ENCODE measurements around the gene ENTPD2. TPM values are rescaled to one million over a fixed set of nuclear protein-coding genes. Genes with fewer than 3 reads are reported as not detected.

Gene ENTPD2
- total RNA-seq, 4 donors from 2014 or later, result 10.1 to 14.7 (median 12.1) TPM

DNA sequence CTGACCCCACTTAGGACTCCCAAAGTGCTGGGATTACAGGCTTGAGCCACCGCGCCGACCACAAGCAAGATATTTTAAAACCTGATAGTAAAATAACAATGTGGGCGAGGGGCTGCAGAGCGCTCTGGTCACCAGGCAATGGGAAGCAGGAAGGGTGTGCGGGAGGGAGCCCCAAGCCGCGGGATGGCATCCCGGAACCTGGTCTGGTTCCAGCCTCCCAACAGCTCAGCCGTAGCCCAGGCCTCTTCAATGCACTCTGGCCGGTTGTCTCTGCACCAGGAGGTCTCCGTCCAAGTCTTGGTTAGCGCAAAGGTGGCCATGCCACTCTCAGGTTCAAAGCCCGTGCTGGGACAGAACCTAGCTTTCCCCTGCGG, 22.8 kb upstream of the ENTPD2 start:
- no peak overlapping the region for H3K4me3 ChIP-seq (ENCODE audit: low read depth, poor library complexity, severe bottlenecking)
- no peak for DNase-seq (ENCODE audit: low spot score in 2 of 2)
- intact Hi-C loops (cut with DNase I; ENCODE audit: low total_unique reads), result no loop called here
- 73 to 80% methylated on average over 15 of the region's 15 CpGs for WGBS, 2 donors
- TF ChIP-seq, protein P1, sequence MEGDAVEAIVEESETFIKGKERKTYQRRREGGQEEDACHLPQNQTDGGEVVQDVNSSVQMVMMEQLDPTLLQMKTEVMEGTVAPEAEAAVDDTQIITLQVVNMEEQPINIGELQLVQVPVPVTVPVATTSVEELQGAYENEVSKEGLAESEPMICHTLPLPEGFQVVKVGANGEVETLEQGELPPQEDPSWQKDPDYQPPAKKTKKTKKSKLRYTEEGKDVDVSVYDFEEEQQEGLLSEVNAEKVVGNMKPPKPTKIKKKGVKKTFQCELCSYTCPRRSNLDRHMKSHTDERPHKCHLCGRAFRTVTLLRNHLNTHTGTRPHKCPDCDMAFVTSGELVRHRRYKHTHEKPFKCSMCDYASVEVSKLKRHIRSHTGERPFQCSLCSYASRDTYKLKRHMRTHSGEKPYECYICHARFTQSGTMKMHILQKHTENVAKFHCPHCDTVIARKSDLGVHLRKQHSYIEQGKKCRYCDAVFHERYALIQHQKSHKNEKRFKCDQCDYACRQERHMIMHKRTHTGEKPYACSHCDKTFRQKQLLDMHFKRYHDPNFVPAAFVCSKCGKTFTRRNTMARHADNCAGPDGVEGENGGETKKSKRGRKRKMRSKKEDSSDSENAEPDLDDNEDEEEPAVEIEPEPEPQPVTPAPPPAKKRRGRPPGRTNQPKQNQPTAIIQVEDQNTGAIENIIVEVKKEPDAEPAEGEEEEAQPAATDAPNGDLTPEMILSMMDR (IDR thresholded peaks at IDR 0.05), result no peak
- TF ChIP-seq POLR2A (IDR thresholded peaks at IDR 0.05), result no peak

DNA sequence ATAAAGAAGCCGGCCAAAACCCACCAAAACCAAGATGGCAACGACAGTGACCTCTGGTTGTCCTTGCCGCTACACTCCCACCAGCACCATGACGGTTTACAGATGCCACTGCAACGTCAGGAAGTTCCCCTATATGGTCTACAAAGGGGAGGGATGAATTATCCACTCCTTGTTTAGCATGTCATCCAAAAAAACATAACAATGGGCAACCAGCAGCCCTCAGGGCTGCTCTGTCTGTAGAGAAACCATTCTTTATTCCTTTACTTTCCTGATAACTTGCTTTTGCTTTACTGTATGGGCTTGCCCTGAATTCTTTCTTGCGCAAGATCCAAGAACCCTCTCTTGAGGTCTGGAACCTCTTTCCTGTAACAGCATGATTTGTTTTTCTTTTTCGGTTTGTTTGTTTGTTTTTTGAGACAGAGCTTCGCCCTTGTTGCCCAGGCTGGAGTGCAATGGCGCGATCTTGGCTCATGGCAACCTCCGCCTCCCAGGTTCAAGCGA, 21.5 kb upstream of the ENTPD2 start:
- H3K4me3 ChIP-seq (ENCODE audit: low read depth, poor library complexity, severe bottlenecking), result no peak overlapping the region
- WGBS, 2 donors, result 75 to 77% methylated on average over 12 of the region's 12 CpGs
- DNase-seq (ENCODE audit: low spot score in 2 of 2), result no peak
- intact Hi-C loops (cut with DNase I; ENCODE audit: low total_unique reads), result no loop called here
- TF ChIP-seq, protein P1 (IDR thresholded peaks at IDR 0.05), result no peak
- TF ChIP-seq POLR2A (IDR thresholded peaks at IDR 0.05), result no peak

DNA sequence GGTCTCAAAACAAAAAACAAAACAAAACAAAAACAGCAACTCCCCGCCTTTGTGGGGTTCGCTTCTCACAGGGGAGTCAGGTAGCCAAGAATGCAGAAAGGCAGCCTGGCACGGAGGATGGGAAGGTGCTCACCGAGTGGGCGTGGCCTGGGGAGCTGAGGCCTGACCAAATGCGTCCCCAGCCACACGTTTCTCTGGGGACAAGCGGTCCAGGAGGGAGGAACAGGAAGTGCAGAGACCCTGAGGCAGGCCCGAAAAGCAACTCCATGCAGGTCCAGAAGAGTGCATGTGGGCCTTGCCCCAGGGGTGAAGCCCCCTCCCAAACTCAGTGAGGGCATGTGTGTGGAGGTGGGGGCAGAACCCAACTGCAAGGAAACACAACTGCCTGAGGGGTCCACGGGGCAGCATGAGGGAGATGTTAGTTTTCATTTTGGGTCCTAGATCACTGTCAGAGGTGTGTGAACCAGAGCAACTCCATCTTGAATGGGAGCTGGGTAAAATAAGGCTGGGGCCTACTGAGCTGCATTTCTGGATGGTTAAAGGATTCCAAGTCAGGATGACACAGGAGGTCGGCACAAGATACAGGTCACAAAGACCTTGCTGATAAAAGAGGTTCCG, 20.9 kb upstream of the ENTPD2 start:
- WGBS, 2 donors, result 71 to 80% methylated on average over 12 of the region's 12 CpGs
- no peak overlapping the region for H3K4me3 ChIP-seq (ENCODE audit: low read depth, poor library complexity, severe bottlenecking)
- no peak for DNase-seq (ENCODE audit: low spot score in 2 of 2)
- TF ChIP-seq, protein P1 (IDR thresholded peaks at IDR 0.05), result no peak
- TF ChIP-seq POLR2A (IDR thresholded peaks at IDR 0.05), result no peak
- intact Hi-C loops (cut with DNase I; ENCODE audit: low total_unique reads), result no loop called here

DNA sequence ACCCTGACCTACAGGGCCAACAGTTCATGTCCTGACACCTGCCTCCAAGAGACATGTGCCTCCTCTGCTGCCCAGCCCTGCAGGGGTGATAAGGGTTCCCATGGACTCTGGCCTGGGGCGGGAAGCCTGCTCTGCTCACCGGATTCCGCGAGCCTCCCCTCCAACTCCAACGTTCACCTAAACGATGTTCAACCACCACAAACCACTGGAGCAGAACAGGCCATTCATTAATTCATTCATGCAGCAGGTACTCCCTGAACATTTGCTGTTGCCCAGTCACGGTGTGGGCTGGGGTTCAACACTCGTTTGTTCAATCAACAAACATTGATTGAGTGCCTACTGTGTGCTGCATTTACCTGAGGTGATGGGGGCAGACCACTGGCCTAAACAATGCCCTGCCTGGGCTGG, 20.1 kb upstream of the ENTPD2 start:
- no peak for DNase-seq (ENCODE audit: low spot score in 2 of 2)
- intact Hi-C loops (cut with DNase I; ENCODE audit: low total_unique reads), result no loop called here
- H3K4me3 ChIP-seq (ENCODE audit: low read depth, poor library complexity, severe bottlenecking), result no peak overlapping the region
- no peak for TF ChIP-seq POLR2A (IDR thresholded peaks at IDR 0.05)
- TF ChIP-seq, protein P1 (IDR thresholded peaks at IDR 0.05), result no peak
- 92 to 93% methylated on average over 8 of the region's 8 CpGs for WGBS, 2 donors

DNA sequence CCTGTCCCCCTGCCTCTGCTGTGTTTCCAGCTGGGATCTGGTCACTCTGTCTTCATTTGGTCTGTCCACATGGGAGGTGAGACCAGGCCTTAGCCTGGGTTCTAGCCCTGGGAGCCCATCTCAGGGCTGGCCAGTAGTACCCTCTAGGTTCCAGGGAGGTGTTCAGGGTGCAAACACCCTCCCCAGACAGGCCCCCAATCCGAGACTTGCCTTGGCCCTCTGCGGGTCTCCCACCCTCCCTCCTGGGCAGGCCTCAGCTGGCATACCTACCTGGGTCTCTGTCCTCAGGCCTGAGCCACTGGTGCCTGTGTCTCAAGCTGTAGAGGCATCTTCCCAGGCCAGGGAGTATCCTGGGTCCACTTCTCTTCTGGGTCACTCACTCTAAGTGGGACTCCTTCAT, 17.4 kb upstream of the ENTPD2 start:
- DNase-seq (ENCODE audit: low spot score in 2 of 2), result no peak
- TF ChIP-seq POLR2A (IDR thresholded peaks at IDR 0.05), result no peak
- TF ChIP-seq, protein P1 (IDR thresholded peaks at IDR 0.05), result no peak
- 64 to 86% methylated on average over 2 of the region's 2 CpGs for WGBS, 2 donors
- intact Hi-C loops (cut with DNase I; ENCODE audit: low total_unique reads), result no loop called here
- H3K4me3 ChIP-seq (ENCODE audit: low read depth, poor library complexity, severe bottlenecking), result no peak overlapping the region

DNA sequence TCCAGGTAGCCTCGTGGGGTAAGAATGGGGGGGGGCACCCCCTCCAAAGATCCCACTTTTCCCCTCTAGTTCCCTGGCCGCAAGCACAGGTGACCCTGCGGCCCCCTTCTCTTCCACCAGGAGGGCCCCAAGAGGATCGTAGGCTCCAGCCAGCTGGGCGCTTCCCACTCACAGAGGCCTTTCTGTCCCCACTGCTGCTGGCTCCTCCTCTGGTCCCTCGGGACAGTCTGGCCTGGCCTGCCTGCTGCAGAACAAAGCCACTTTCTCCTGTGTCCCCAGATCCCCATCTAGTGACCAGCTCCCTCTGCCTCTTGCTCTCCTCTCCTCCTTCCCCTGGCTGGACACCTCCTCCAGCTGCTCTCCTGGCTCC, 17.0 kb upstream of the ENTPD2 start:
- no peak overlapping the region for H3K4me3 ChIP-seq (ENCODE audit: low read depth, poor library complexity, severe bottlenecking)
- no peak for TF ChIP-seq POLR2A (IDR thresholded peaks at IDR 0.05)
- TF ChIP-seq, protein P1 (IDR thresholded peaks at IDR 0.05), result no peak
- DNase-seq (ENCODE audit: low spot score in 2 of 2), result no peak
- intact Hi-C loops (cut with DNase I; ENCODE audit: low total_unique reads), result no loop called here
- WGBS, 2 donors, result 27 to 32% methylated on average over 6 of the region's 6 CpGs
